ENCODE results near the gene CDH26. TPM values are rescaled to one million over a fixed set of nuclear protein-coding genes. Genes with fewer than 3 reads are reported as not detected.

CDH26 gene
- total and polyA plus RNA-seq, 12 donors: 0.27 to 2.9 (median 0.84) TPM; not detected in 1

DNA sequence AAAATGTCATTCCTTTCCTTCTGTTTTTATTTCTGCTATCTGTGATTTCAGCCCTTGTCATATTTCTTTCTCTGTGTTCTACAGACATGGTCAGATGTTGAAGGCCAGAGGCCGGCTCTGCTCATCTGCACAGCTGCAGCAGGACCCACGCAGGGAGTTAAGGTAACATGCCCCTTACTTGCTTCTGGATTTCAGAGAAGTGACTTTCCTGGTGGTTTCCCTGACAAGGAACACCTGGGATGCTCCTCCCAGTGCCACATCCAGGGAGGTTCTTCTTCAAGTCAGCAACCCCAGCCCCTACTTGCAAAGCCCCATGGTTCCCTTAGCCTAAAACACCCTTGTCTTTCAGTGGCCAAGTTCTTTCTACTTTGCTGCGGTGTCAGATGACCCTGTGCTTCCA lies 41.3 kb downstream of the CDH26 start:
- H3K4me3 ChIP-seq: no peak overlapping the region
- H3K27ac ChIP-seq: no peak overlapping the region
- no peaks in the 10 kb centered on the region for H3K27me3 ChIP-seq
- TF ChIP-seq, protein P1, sequence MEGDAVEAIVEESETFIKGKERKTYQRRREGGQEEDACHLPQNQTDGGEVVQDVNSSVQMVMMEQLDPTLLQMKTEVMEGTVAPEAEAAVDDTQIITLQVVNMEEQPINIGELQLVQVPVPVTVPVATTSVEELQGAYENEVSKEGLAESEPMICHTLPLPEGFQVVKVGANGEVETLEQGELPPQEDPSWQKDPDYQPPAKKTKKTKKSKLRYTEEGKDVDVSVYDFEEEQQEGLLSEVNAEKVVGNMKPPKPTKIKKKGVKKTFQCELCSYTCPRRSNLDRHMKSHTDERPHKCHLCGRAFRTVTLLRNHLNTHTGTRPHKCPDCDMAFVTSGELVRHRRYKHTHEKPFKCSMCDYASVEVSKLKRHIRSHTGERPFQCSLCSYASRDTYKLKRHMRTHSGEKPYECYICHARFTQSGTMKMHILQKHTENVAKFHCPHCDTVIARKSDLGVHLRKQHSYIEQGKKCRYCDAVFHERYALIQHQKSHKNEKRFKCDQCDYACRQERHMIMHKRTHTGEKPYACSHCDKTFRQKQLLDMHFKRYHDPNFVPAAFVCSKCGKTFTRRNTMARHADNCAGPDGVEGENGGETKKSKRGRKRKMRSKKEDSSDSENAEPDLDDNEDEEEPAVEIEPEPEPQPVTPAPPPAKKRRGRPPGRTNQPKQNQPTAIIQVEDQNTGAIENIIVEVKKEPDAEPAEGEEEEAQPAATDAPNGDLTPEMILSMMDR (IDR thresholded peaks at IDR 0.05): no peak
- TF ChIP-seq POLR2A (IDR thresholded peaks at IDR 0.05): no peak
- H3K9me3 ChIP-seq (replicated peaks in 1 of 3): no peaks in the 10 kb centered on the region
- H3K36me3 ChIP-seq (replicated peaks in 1 of 2): no peaks in the 10 kb centered on the region
- WGBS, 4 donors: 86 to 91% (median 88%) methylated on average over 3 of the region's 3 CpGs
- DNase-seq: no peak
- intact Hi-C loops (cut with DNase I): no loop called here
- H3K4me1 ChIP-seq (replicated peaks in 1 of 2): no peaks in the 10 kb centered on the region

DNA sequence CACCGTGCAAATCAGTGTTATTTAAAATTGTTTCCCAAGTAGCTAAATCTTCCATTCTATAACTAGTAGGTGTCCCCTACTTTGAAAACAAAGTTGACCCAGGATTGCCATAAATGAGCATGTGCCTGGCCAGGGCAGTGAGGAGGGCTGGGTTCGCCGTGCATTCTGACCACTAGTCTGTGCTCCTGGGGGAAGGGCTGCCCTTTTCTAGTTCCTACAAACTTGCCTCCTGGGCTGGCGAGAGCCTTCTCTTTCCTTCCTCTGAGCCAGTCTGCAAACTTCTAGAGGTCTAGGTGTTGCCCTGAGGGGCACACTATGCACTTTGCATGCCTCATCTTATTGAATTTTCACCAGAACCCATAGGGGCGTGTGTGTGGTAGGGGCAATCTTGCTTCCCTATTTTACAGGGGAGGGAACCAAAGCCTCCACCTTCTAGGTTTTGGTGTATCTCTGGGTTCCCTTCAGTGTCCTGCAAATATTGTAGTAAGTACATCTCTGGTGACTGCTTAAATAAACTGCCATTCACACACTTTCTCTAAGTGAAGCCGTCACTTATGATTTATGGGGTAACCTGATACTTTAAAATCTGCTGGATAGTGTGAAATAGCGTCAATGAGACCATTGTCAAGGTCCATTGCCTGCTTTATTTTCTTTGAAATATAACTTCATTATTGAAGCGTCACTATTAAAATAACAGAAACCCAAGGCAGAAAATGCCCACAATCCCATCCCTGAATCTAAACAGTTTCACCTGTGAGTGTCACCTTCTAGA lies 42.2 kb downstream of the CDH26 start:
- H3K27ac ChIP-seq: no peak overlapping the region
- no peak overlapping the region for H3K4me3 ChIP-seq
- DNase-seq: no peak
- intact Hi-C loops (cut with DNase I): no loop called here
- no peaks in the 10 kb centered on the region for H3K36me3 ChIP-seq (replicated peaks in 1 of 2)
- no peaks in the 10 kb centered on the region for H3K27me3 ChIP-seq
- no peaks in the 10 kb centered on the region for H3K4me1 ChIP-seq (replicated peaks in 1 of 2)
- H3K9me3 ChIP-seq (replicated peaks in 1 of 3): no peaks in the 10 kb centered on the region
- TF ChIP-seq, protein P1 (IDR thresholded peaks at IDR 0.05): no peak
- no peak for TF ChIP-seq POLR2A (IDR thresholded peaks at IDR 0.05)
- WGBS, 4 donors: 76 to 81% (median 79%) methylated on average over 6 to 8 of the region's 8 CpGs

DNA sequence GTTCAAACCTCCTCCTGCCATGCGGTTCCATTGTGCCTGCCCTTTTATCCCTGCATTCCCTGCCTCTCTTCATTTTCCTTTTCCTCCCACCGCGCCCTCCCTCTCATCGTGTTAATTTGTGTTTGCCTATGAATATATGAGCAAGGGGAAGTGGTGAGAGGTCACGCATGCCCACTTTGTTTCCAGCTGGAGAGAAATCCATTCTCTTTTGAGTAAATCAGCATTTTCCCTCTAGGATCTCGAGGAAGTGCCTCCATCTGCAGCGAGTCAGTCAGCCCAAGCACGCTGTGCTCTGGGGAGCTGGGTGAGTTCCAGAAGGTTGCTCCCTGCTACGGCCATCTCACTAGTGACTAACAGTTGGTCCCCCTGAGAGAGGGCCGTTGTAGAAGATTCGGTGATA lies 42.9 kb downstream of the CDH26 start:
- Histone ChIP-seq H3K4me3 (no peak overlapping the region), H3K9me3 (replicated peaks in 1 of 3) (no peaks in the 10 kb centered on the region), H3K27me3 (no peaks in the 10 kb centered on the region), H3K27ac (no peak overlapping the region), H3K4me1 (replicated peaks in 1 of 2) (no peaks in the 10 kb centered on the region), H3K36me3 (replicated peaks in 1 of 2) (no peaks in the 10 kb centered on the region)
- intact Hi-C loops (cut with DNase I): no loop called here
- 70 to 79% (median 79%) methylated on average over 11 of the region's 11 CpGs for WGBS, 4 donors
- DNase-seq: no peak
- no peak for TF ChIP-seq POLR2A (IDR thresholded peaks at IDR 0.05)
- TF ChIP-seq, protein P1 (IDR thresholded peaks at IDR 0.05): no peak

DNA sequence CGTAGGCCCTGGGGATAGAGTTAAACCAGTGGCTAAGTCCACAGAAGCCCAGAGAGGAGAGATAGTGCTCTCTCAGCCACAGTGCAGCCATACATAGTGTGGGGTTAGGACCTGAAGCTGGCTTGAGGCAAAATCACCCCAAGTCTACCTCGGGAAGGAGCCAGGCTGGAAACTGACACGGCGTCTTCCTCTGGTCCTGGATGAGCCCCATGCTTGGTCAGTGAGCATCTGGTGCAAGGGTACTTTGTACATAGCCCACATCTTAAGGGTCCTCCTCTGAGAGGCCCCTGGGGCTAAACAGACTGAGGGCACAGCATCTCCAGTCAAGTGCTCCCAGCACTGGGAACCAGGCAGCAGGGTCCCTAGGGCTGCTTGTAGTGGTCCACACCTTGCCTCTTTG lies 45.6 kb downstream of the CDH26 start:
- H3K9me3 ChIP-seq (replicated peaks in 1 of 3): no peaks in the 10 kb centered on the region
- H3K27me3 ChIP-seq: no peaks in the 10 kb centered on the region
- intact Hi-C loops (cut with DNase I): no loop called here
- no peak for DNase-seq
- H3K4me1 ChIP-seq (replicated peaks in 1 of 2): no peaks in the 10 kb centered on the region
- TF ChIP-seq, protein P1 (IDR thresholded peaks at IDR 0.05): no peak
- TF ChIP-seq POLR2A (IDR thresholded peaks at IDR 0.05): no peak
- H3K27ac ChIP-seq: no peak overlapping the region
- no peak overlapping the region for H3K4me3 ChIP-seq
- WGBS, 4 donors: 92 to 96% (median 95%) methylated on average over 4 of the region's 4 CpGs
- H3K36me3 ChIP-seq (replicated peaks in 1 of 2): no peaks in the 10 kb centered on the region
